H7 (cell line): ENCODE measurements around the gene USH1C. TPM values are rescaled to one million over a fixed set of nuclear protein-coding genes. Genes with fewer than 3 reads are reported as not detected.
A peak's percentile ranks its signal among the peaks of the same experiment; 100 is the strongest.

ENCODE experiments used
- DNase-seq: peaks from one replicate; pipeline ENCODE4 v3.0.0; 2012
- H3K27me3 ChIP-seq: 2 replicates; pipeline ENCODE4 v1.6.0; 2011; ENCODE audit warnings: mild to moderate bottlenecking, low read length; ENCODE audit not compliant: control insufficient read depth, insufficient read depth
- H3K36me3 ChIP-seq: replicated peaks from 2 replicates; pipeline ENCODE4 v1.5.1; 2011; ENCODE audit warnings: low read length; ENCODE audit not compliant: control insufficient read depth, insufficient read depth
- H3K4me3 ChIP-seq: 2 replicates; pipeline ENCODE4 v1.5.1; 2011; ENCODE audit warnings: low read depth, mild to moderate bottlenecking, control low read depth, low read length, moderate library complexity; ENCODE audit not compliant: insufficient read depth
- total RNA-seq: library from RNA; depleted of rRNA; stranded (reverse); fragments of >200 nt; shearing (Covaris generic); gene quantifications from 2 replicates; pipeline ENCODE4 v1.2.3, GENCODE V29; 2014

USH1C gene
- total RNA-seq, 1 experiment from 2014 or later = 0.55 TPM

DNA sequence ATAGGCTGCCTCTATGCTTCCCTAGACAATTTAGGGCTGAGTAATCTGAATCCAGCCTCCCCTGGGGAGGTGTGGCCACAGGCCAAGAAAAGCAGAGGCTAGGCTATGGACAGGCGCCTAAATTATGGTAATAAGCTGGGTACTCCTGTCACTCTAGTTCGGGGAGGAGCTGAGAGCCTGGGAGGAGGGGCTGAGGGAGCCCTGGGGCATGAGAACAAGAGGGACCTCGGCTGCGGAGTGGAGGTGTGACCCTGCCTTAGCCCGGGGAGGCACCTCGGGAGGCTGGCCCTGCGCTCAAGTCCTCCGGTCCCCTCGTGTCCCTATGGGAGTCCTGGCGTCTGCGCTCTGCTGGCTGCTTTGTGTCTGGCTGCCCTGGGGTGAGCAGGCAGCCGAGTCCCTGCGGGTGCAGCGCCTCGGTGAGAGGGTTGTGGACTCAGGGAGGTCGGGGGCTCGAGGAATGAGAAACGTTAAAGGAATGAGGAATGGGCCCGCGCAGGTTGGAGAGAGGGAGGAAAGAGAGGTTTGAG is 2.9 kb upstream of the USH1C start, which contains the start of gene OTOG:
Gene OTOG, plus strand, starts transcription at position 209 of the 527 bp plus-strand sequence. Its CDS starts 114 bp downstream, at position 323.
- Histone ChIP-seq H3K4me3 (peak within 1 kb of the TSS; percentile 39), H3K27me3 (peaks cover 16% of the 10 kb centered on the region)
- peak; percentile 94 for DNase-seq

GRCh38 chr11:17546240-17546639 is 2.0 kb upstream of the USH1C start:
- no peak for DNase-seq
- Histone ChIP-seq H3K4me3 (no peak overlapping the region), H3K36me3 (no peaks in the 10 kb centered on the region), H3K27me3 (peaks cover 16% of the 10 kb centered on the region)

More for the DNA sequence above, 2.9 kb upstream of the USH1C start, which contains the start of gene OTOG:
- H3K36me3 ChIP-seq = no peaks in the 10 kb centered on the region

DNA sequence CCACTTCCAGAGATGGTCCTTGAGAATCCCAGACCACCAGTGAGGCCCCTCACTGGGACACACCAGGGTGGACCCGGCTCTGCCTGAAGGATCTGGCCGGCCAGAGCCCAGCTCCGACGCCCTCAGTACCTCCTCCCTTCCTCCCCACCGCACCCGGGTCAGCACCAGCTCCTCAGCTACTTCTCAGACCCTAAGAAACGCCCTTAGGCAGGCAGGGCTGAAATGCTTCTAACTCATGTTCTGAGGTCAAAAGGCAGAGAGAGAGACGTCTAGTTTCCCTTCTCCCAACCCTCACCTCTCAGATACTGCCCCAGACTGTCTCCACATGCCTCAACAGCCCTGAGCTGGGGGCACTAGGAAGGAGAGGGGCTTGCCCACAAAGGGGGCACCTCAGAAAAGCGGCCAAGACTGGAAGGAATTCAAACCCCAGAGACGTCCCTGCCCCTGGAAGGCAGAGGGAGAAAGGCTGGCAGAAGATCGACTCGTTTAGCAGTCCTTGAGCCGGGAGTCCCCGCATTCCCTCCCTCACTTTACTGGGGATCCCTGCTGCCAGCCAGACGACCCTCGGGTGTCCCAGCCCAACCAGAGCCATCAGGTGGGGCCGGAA is 539 bp downstream of the USH1C start:
- no peaks in the 10 kb centered on the region for H3K36me3 ChIP-seq
- H3K4me3 ChIP-seq = peak overlapping the region; percentile 61
- DNase-seq = no peak
- peaks cover 16% of the 10 kb centered on the region for H3K27me3 ChIP-seq

GRCh38 chr11:17543041-17543440 is 1.2 kb downstream of the USH1C start:
- H3K27me3 ChIP-seq = peaks cover 16% of the 10 kb centered on the region
- no peak for DNase-seq
- H3K36me3 ChIP-seq = no peaks in the 10 kb centered on the region
- H3K4me3 ChIP-seq = no peak overlapping the region

GRCh38 chr11:17542249-17542648 is 2.0 kb downstream of the USH1C start:
- no peak for DNase-seq
- peaks cover 16% of the 10 kb centered on the region for H3K27me3 ChIP-seq
- H3K4me3 ChIP-seq = no peak overlapping the region
- no peaks in the 10 kb centered on the region for H3K36me3 ChIP-seq

- no peak overlapping the region for H3K4me3 ChIP-seq
- H3K36me3 ChIP-seq = no peaks in the 10 kb centered on the region
- DNase-seq = no peak
- peaks cover 16% of the 10 kb centered on the region for H3K27me3 ChIP-seq
These were observed 2.8 kb downstream of the USH1C start for GRCh38 chr11:17541330-17541885.

DNA sequence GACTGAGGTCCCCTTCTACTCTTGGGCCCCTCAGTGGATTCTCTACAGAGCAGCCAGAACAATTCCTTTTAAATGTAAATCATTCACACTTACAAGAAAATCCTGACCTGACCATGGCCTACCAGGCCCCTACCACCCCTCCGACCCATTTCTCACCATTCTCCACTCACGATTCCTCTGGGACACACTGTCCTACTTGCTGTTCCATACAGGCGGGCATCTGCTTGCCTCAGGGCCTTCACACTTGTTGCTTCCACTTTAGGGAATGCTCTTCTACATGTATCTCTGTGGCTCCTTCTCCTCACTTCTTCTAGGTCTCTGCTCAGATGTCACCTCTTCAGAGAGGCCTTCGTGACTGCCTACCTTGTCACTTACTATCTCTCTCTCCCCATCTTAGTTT is 3.4 kb downstream of the USH1C start:
- no peak for DNase-seq
- Histone ChIP-seq H3K4me3 (no peak overlapping the region), H3K27me3 (peaks cover 16% of the 10 kb centered on the region), H3K36me3 (no peaks in the 10 kb centered on the region)

DNA sequence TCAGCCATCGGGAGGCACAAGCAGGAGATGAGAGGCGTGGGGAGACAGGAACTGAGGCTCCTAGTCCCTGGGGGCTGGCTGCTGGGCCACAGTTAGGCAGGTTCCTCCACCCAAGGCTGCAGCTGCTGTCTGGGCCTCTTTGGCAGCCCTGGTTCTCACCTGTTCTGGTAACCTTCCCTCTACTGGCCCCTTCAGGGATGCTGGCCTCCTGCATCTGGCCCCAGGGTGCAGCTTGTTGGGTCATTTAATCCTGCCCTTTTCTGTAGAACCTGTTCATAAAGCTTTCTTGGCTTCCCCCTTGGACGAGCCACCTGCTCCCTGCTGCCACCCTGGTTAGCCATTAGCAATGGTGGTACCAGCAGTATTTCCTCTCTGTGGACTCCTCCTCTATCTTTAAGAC is 5.5 kb downstream of the USH1C start:
- peaks cover 7% of the 10 kb centered on the region for H3K27me3 ChIP-seq
- DNase-seq = no peak
- no peaks in the 10 kb centered on the region for H3K36me3 ChIP-seq
- H3K4me3 ChIP-seq = no peak overlapping the region

DNA sequence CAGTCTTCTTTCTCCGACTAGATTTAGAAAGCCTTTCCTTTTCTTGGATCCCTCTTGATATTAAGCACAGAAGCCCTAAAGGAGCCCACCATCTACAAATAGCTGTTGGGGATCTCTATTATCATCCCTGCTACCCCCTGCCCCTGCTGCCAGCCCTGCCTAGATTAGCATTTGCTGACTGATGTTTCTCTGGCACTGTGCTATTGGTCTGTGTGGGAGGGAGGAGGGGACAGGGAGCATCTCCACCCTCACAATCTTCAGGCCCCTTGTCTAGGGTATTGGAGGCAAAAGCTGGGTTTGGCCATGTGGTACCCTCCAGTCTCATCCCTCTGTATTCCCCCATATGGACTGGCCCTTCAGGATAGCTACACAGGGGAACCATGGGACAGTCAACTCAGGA is 6.2 kb downstream of the USH1C start:
- Histone ChIP-seq H3K36me3 (no peaks in the 10 kb centered on the region), H3K27me3 (peaks cover 4% of the 10 kb centered on the region; the same call in 1 of the 2 replicates)
- peak; percentile 64 for DNase-seq

DNA sequence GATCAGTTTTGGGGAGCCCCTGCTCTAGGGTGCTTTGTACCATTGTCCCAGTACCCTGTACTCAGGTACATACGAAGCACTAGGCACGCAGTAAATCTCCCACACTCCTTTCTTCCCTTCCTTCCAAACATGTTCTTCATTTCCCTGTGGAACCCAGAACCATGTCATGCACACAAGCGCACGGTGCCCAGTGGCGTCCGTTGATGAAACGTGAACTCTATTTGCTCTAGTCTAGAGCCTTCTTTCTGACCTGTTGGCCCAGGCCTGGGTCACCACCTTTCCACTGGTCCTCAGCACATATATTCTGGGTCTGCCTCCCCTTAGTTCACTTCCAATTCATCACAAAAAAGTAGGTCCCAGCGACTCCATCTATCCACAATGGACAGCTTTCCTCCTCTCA is 7.0 kb downstream of the USH1C start:
- H3K36me3 ChIP-seq = no peaks in the 10 kb centered on the region
- H3K4me3 ChIP-seq = no peak overlapping the region
- H3K27me3 ChIP-seq = no peaks in the 10 kb centered on the region; the same call in 1 of the 2 replicates
- DNase-seq = no peak

More for the DNA sequence above, 6.2 kb downstream of the USH1C start:
- H3K4me3 ChIP-seq = no peak overlapping the region

DNA sequence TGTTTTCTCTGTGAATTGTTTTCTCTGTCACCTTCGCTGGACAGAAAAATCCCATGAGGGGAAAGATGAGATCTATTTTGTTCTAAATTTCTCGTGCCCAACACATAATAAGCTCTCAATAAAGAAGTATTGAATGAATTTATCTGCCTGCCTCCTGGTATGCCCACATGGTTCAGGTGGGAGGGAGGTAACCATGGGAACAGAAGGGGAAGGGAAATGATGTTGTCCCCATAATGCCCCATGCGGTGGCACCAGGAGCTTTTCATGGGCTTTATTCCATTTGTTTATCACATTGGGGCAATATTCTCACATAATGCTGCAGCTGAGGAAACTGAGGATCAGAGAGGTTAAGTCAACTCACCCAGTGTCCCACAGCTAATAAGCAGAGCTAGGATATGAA is 8.7 kb downstream of the USH1C start:
- no peak for DNase-seq
- Histone ChIP-seq H3K4me3 (no peak overlapping the region), H3K27me3 (no peaks in the 10 kb centered on the region), H3K36me3 (no peaks in the 10 kb centered on the region)

- Histone ChIP-seq H3K4me3 (no peak overlapping the region), H3K27me3 (no peaks in the 10 kb centered on the region), H3K36me3 (no peaks in the 10 kb centered on the region)
- no peak for DNase-seq
These were observed 10.3 kb downstream of the USH1C start for GRCh38 chr11:17533778-17534415.

DNA sequence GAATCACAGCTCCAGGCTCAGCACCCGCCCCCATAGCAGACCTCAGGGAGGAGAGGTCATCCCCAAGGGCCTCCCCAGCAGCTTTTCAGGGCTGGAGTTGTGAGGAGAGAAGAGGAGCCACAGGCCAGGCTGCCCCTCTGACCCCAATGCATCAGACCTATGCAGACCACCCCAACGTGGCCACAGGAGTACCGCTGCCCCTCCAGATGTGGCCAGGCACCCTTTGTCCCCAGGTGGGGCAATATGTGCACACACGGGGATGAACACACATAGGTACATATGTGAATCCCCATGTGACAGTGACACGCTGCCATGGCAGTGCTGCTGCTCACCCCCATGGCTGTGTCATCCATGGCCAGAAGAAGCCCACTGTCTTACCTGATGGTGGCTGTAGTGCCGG is 10.9 kb downstream of the USH1C start:
- no peak for DNase-seq
- H3K4me3 ChIP-seq = no peak overlapping the region
- no peaks in the 10 kb centered on the region for H3K27me3 ChIP-seq
- H3K36me3 ChIP-seq = no peaks in the 10 kb centered on the region

DNA sequence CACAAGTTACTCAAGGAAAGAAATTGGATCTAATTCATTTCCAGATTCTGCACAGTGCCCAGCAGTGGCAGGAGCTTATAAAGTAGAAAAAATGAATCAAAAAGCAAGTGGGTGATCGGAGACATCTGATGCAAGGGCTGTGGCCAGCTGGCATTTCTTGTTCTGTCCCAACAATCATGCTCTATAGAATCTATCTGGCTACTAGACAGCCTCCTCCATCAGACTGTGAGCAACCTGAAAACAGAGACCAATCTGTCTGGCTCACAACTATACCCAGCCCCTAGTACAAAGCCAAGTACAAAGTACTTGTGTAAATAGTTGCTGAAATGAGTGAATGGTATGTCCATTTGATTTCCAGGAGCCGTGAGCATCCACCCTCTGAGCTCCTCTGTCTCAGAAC is 11.4 kb downstream of the USH1C start:
- no peak overlapping the region for H3K4me3 ChIP-seq
- DNase-seq = no peak

DNA sequence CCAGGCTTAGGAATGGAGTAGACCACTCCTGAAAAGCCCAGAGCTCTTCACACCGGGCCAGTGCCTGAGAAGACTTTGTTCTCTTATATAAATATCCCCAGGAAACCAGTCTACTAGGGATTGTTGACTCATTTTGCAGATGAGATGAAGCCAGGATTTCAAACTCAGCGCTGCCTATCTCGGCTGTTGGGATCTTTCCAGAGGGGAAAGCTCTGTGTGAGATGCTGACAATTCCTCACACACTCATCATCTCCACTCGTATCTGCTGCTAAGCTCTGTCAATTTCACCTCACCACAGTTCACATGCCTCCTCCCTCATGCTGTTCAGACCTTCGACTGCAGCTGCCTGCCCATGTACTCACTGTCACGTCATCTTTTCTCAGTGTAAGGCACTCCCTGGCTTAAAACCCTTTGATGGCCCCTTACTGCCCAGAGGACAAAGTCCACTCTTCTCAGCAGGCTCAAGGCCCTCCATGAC is 12.5 kb downstream of the USH1C start:
- Histone ChIP-seq H3K27me3 (no peaks in the 10 kb centered on the region), H3K4me3 (no peak overlapping the region), H3K36me3 (no peaks in the 10 kb centered on the region)
- no peak for DNase-seq

More for the DNA sequence above, 11.4 kb downstream of the USH1C start:
- H3K36me3 ChIP-seq = no peaks in the 10 kb centered on the region
- H3K27me3 ChIP-seq = no peaks in the 10 kb centered on the region
